ENCODE data around the gene IL21R.

The IL21R gene

GRCh38 chr16:27499659-27500055 lies 97.7 kb downstream of the IL21R start:
- no peak for ATAC-seq
- no peak for TF ChIP-seq ZFP3 (CRISPR knock-in tag; IDR thresholded peaks at IDR 0.05)
- TF ChIP-seq ZNF8 (CRISPR knock-in tag; IDR thresholded peaks at IDR 0.05), result no peak

DNA sequence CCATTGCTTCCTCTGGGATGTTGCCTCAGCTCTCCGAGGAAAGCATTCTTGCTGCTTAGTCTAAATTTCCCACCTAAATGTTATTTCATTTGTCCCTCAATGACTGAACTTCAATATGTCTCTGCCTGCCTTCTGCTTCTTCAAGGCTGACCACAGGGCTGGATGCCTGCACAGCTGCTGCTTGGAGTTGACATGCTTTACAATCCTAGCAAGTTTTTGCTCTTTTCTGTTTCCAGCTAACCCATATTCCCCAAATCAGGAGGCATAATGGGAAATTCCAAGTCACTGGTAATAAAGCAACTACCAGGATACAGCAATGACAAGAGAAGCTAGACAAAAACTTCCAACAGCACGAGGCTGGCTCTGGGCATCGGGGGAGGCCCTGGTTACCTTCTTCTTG lies 98.8 kb downstream of the IL21R start:
- TF ChIP-seq CSRNP3 (CRISPR knock-in tag; IDR thresholded peaks at IDR 0.05) (no peak), TOX (CRISPR knock-in tag; IDR thresholded peaks at IDR 0.05; ENCODE audit: borderline replicate concordance) (no peak)
- ATAC-seq, result no peak
